SK-N-MC (cell line): Measurements from ENCODE around the gene MCOLN1.

Experiments
- DNase-seq: peaks from one replicate; pipeline ENCODE4 v3.0.0-alpha.2; 2011; ENCODE audit warnings: low read depth, low spot score
- H3K27ac ChIP-seq: fragments of 200-600 bp; sonication (generic); 2 replicates; pipeline ENCODE4 v1.5.1; 2016; ENCODE audit warnings: mixed run types
- H3K36me3 ChIP-seq: fragments of 200-600 bp; sonication (generic); 2 replicates; pipeline ENCODE4 v1.6.1; 2017; ENCODE audit warnings: antibody characterized with exemption, low read length, mixed read lengths; ENCODE audit not compliant: insufficient read depth
- H3K4me3 ChIP-seq: fragments of 200-600 bp; sonication (generic); 2 replicates; pipeline ENCODE4 v1.5.1; 2016
- H3K9ac ChIP-seq: fragments of 200-600 bp; sonication (generic); 2 replicates; pipeline ENCODE4 v1.8.0; 2017; ENCODE audit warnings: mixed run types, mixed read lengths; ENCODE audit not compliant: insufficient read length
- H3K9me3 ChIP-seq: fragments of 200-600 bp; sonication (generic); 2 replicates; pipeline ENCODE4 v1.6.1; 2017; ENCODE audit warnings: low read depth, mild to moderate bottlenecking, antibody characterized with exemption, low read length, moderate library complexity, mixed read lengths
- EZH2 ChIP-seq: fragments of 200-600 bp; sonication (generic); IDR thresholded peaks from one replicate; pipeline ENCODE4 v1.6.1; 2017; ENCODE audit warnings: antibody characterized with exemption
- FOXP2 ChIP-seq: optimal IDR thresholded peaks from 2 replicates; pipeline ENCODE3; 2011; ENCODE audit warnings: mild to moderate bottlenecking, moderate library complexity; ENCODE audit not compliant: insufficient read depth; ENCODE audit errors: extremely low read length, control extremely low read depth
- POLR2AphosphoS5 ChIP-seq: IDR thresholded peaks from 2 replicates; pipeline ENCODE4 v1.6.1; 2012; ENCODE audit warnings: mild to moderate bottlenecking, low read depth, low read length, borderline replicate concordance

The MCOLN1 gene

GRCh38 chr19:7480970-7481255 lies 41.5 kb upstream of the MCOLN1 start:
- no peak overlapping the region for H3K4me3 ChIP-seq
- H3K9ac ChIP-seq = no peak overlapping the region
- DNase-seq = no peak
- no peaks in the 10 kb centered on the region for H3K36me3 ChIP-seq
- TF ChIP-seq POLR2AphosphoS5 (no peak), FOXP2 (no peak), EZH2 (no peak)
- no peak overlapping the region for H3K27ac ChIP-seq
- H3K9me3 ChIP-seq = no peaks in the 10 kb centered on the region

GRCh38 chr19:7482584-7483439 lies 39.6 kb upstream of the MCOLN1 start:
- Histone ChIP-seq H3K9ac (no peak overlapping the region), H3K36me3 (no peaks in the 10 kb centered on the region), H3K4me3 (no peak overlapping the region), H3K9me3 (no peaks in the 10 kb centered on the region), H3K27ac (no peak overlapping the region)
- no peak for DNase-seq
- TF ChIP-seq FOXP2 (no peak), POLR2AphosphoS5 (no peak), EZH2 (no peak)

GRCh38 chr19:7483720-7484201 lies 38.7 kb upstream of the MCOLN1 start:
- H3K9me3 ChIP-seq = no peaks in the 10 kb centered on the region
- no peak overlapping the region for H3K4me3 ChIP-seq
- no peak for DNase-seq
- no peak overlapping the region for H3K9ac ChIP-seq
- TF ChIP-seq FOXP2 (no peak), POLR2AphosphoS5 (no peak), EZH2 (no peak)
- H3K36me3 ChIP-seq = no peaks in the 10 kb centered on the region
- H3K27ac ChIP-seq = no peak overlapping the region

- no peak for TF ChIP-seq FOXP2
- TF ChIP-seq POLR2AphosphoS5 = no peak
- no peak for TF ChIP-seq EZH2
- Histone ChIP-seq H3K9ac (no peak overlapping the region), H3K9me3 (no peaks in the 10 kb centered on the region), H3K36me3 (no peaks in the 10 kb centered on the region), H3K4me3 (no peak overlapping the region), H3K27ac (no peak overlapping the region)
- no peak for DNase-seq
These were observed 35.5 kb upstream of the MCOLN1 start for GRCh38 chr19:7486923-7487322.

- H3K27ac ChIP-seq = no peak within 1 kb of the TSS
- H3K4me3 ChIP-seq = no peak within 1 kb of the TSS
- DNase-seq = no peak
- no peaks in the 10 kb centered on the region for H3K36me3 ChIP-seq
- no peak within 1 kb of the TSS for H3K9ac ChIP-seq
- H3K9me3 ChIP-seq = no peaks in the 10 kb centered on the region
- peak; percentile 60; the same call in 1 of the 2 replicates for TF ChIP-seq POLR2AphosphoS5
- TF ChIP-seq FOXP2 = no peak
These were observed 33.6 kb upstream of the MCOLN1 start, which contains the start of gene PEX11G for GRCh38 chr19:7488736-7489353. PEX11G (minus strand) TSS chr19:7489035; CDS start chr19:7489010, 25 bp downstream.

- no peaks in the 10 kb centered on the region for H3K9me3 ChIP-seq
- TF ChIP-seq POLR2AphosphoS5 = no peak
- no peak for TF ChIP-seq FOXP2
- TF ChIP-seq EZH2 = no peak
- no peak overlapping the region for H3K4me3 ChIP-seq
- no peak for DNase-seq
- no peak overlapping the region for H3K27ac ChIP-seq
- no peaks in the 10 kb centered on the region for H3K36me3 ChIP-seq
- H3K9ac ChIP-seq = no peak overlapping the region
These were observed 32.8 kb upstream of the MCOLN1 start for GRCh38 chr19:7489609-7490044.

GRCh38 chr19:7492142-7492541 lies 30.3 kb upstream of the MCOLN1 start:
- no peak for DNase-seq
- Histone ChIP-seq H3K27ac (no peak overlapping the region), H3K36me3 (no peaks in the 10 kb centered on the region), H3K9ac (no peak overlapping the region), H3K4me3 (no peak overlapping the region), H3K9me3 (no peaks in the 10 kb centered on the region)
- TF ChIP-seq EZH2 (no peak), POLR2AphosphoS5 (no peak), FOXP2 (no peak)

GRCh38 chr19:7492558-7492957 lies 29.9 kb upstream of the MCOLN1 start:
- no peak overlapping the region for H3K27ac ChIP-seq

More at GRCh38 chr19:7492558-7492957, 29.9 kb upstream of the MCOLN1 start:
- TF ChIP-seq EZH2 (no peak), POLR2AphosphoS5 (no peak), FOXP2 (no peak)
- no peaks in the 10 kb centered on the region for H3K36me3 ChIP-seq
- H3K4me3 ChIP-seq = no peak overlapping the region
- no peak for DNase-seq
- H3K9me3 ChIP-seq = no peaks in the 10 kb centered on the region
- H3K9ac ChIP-seq = no peak overlapping the region
